ENCODE measurements around the gene DNAAF5.

- TF ChIP-seq EZH2phosphoT487 (IDR thresholded peaks at IDR 0.05; ENCODE audit: low read depth, severe bottlenecking, unreplicated experiment): no peak
- no peak for TF ChIP-seq CTCF (IDR thresholded peaks at IDR 0.05; ENCODE audit: poor library complexity)
- no peak for TF ChIP-seq EZH2 (IDR thresholded peaks at IDR 0.05; ENCODE audit: borderline replicate concordance)
Observed at GRCh38 chr7:830069-830468, 103.6 kb downstream of the DNAAF5 start.
